GM21515 (cell line): Measurements from ENCODE around the gene USP25.
A peak's percentile ranks its signal among the peaks of the same experiment; 100 is the strongest.
"Not testable (repeated sequence)": the region's sequence is repeated elsewhere in the genome, so short reads cannot be mapped to it uniquely, and the experiment has no call there.

Source experiments
- ATAC-seq: cut with Tn5 transposase; IDR thresholded peaks from one replicate; pipeline ENCODE4 v1.9.1; 2021; ENCODE audit not compliant: unreplicated experiment

The USP25 gene

GRCh38 chr21:15730484-15731242, 881 bp downstream of the USP25 start:
- peak; percentile 0 for ATAC-seq

- ATAC-seq, result no peak
Observed at GRCh38 chr21:15731243-15731613, 1.4 kb downstream of the USP25 start.

- ATAC-seq, result peak; percentile 53
Observed at GRCh38 chr21:15732290-15732995, 2.7 kb downstream of the USP25 start.

- no peak for ATAC-seq
Observed at GRCh38 chr21:15732996-15733329, 3.2 kb downstream of the USP25 start.

- no peak for ATAC-seq
Observed at GRCh38 chr21:15735409-15735808, 5.6 kb downstream of the USP25 start.

- not testable (repeated sequence) for ATAC-seq
Observed at GRCh38 chr21:15735931-15736330, 6.1 kb downstream of the USP25 start.

- ATAC-seq, result not testable (repeated sequence)
Observed at GRCh38 chr21:15738779-15739178, 9.0 kb downstream of the USP25 start.

- no peak for ATAC-seq
Observed at GRCh38 chr21:15740383-15740782, 10.6 kb downstream of the USP25 start.

- ATAC-seq, result no peak
Observed at GRCh38 chr21:15741510-15741909, 11.7 kb downstream of the USP25 start.

- ATAC-seq, result no peak
Observed at GRCh38 chr21:15742052-15742670, 12.4 kb downstream of the USP25 start.

GRCh38 chr21:15742694-15743093, 12.9 kb downstream of the USP25 start:
- no peak for ATAC-seq

- ATAC-seq, result no peak
Observed at GRCh38 chr21:15743593-15743992, 13.8 kb downstream of the USP25 start.

- no peak for ATAC-seq
Observed at GRCh38 chr21:15744926-15745325, 15.1 kb downstream of the USP25 start.

GRCh38 chr21:15748586-15748985, 18.8 kb downstream of the USP25 start:
- no peak for ATAC-seq

GRCh38 chr21:15749082-15749860, 19.5 kb downstream of the USP25 start:
- ATAC-seq, result no peak

GRCh38 chr21:15749861-15750159, 20.0 kb downstream of the USP25 start:
- ATAC-seq, result no peak

- ATAC-seq, result no peak
Observed at GRCh38 chr21:15751037-15751436, 21.3 kb downstream of the USP25 start.

GRCh38 chr21:15751546-15751945, 21.8 kb downstream of the USP25 start:
- ATAC-seq, result no peak

GRCh38 chr21:15752763-15753407, 23.1 kb downstream of the USP25 start:
- no peak for ATAC-seq

GRCh38 chr21:15753741-15754140, 24.0 kb downstream of the USP25 start:
- ATAC-seq, result no peak

- no peak for ATAC-seq
Observed at GRCh38 chr21:15754640-15755039, 24.9 kb downstream of the USP25 start.
